Measurements from ENCODE around the gene RCN1.
"Not testable (repeated sequence)": the region's sequence is repeated elsewhere in the genome, so short reads cannot be mapped to it uniquely, and the experiment has no call there.

The RCN1 gene

DNA sequence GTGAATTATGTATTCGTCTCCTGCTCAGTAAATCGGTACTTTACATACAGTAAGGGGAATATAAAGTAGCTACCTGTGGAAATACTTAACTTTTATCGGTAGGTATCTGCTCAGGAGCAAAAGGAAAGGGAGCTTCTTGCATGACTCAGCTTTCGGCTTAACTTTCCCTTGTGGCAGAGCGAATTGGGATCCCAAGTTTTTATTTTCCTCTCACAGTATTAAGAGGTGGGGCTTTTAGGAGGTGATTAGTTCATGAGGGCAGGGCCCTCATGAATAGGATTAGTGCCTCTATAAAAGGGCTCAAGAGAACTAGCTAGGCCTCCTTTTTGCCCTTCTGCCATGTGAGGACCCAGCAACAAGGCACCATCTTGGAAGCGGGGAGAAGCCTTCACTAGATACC is 18.7 kb downstream of the RCN1 start:
- no peak for DNase-seq (ENCODE audit: low read depth in 1 of 2, low spot score in 1 of 2)

DNA sequence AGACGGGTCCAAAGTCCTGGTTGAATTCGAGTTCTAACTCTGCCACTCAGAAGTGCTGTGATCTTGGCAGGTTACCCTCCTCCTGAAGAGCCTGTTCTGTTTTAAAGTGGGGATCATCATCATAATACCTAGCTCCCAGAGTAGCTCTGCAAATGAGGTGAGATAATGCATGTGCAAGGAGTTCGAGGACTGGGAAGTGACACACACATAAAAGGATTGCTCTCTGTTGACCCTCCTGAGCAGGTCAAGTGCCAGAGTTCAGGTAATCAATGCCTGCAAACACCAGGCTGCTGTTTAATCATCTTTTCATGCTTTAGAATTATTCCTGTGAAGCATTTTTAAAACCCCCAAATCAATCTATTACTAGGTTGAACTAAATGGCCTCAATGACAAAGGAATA is 19.9 kb downstream of the RCN1 start:
- DNase-seq (ENCODE audit: low read depth in 1 of 2, low spot score in 1 of 2) = no peak

DNA sequence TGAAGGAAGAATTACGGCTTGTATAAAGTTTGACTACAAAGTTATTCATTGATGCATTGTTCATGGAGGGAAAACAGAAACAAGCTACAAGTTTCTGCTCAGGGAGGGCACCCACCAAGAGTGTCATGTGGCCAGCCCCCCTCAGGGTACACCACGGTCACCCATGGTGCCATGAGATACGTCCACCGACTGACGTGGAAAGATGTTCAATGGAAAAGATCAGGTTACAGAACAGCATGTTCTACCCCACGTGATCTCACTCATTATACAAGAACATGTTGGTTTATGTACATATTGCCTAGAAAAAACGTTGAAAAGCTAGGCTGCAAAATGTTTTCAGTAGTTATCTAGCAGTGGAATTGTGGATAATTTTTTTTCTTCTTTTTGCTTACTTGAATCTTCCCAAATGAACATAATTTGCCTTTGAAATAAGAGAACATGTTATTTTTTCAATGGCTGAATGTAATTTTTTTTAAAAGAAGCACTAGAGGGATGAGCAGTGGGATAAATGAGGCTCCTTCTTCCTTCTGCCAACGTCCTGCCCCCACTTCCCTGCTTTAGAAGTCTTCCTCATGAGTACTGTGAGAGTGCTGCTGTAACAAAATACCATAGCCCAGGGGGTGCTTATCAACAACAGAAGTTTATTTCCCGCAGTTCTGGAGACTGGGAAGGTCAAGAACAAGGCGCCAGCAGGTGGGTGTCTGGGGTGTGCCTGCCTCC is 22.5 kb downstream of the RCN1 start:
- DNase-seq (ENCODE audit: low read depth in 1 of 2, low spot score in 1 of 2) = no peak

DNA sequence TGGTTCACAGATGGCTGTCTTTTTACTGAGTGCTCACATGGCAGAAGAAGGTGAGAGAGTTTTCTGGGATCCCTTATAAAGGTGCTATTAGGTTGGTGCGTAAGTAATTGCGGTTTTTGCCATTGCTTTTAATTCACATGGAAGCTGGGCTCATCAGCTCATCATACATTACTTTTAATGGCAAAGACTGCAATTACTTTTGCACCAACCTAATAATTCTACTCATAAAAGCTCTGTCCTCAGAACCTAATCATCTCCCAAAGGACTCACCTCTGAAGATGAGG is 23.0 kb downstream of the RCN1 start:
- no peak for DNase-seq (ENCODE audit: low read depth in 1 of 2, low spot score in 1 of 2)

DNA sequence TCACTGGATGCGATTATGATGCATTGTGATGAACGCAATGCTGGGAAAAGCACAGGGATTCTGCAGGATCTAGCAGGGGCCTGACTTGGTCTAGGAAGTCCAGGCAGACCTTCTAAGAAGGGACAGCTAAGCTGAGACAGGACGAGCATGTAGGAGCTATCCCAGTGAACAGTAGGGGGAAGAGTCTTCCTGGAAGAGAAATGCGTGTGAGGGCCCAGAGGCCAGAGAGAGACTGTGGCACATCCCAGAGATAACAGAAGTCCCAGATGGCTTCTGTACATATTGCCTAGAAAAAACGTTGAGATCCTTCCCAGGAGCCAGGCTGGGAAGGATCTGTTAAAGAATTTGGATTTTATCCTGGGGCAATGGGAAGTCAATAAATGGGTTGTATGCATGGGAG is 24.6 kb downstream of the RCN1 start:
- no peak for DNase-seq (ENCODE audit: low read depth in 1 of 2, low spot score in 1 of 2)

DNA sequence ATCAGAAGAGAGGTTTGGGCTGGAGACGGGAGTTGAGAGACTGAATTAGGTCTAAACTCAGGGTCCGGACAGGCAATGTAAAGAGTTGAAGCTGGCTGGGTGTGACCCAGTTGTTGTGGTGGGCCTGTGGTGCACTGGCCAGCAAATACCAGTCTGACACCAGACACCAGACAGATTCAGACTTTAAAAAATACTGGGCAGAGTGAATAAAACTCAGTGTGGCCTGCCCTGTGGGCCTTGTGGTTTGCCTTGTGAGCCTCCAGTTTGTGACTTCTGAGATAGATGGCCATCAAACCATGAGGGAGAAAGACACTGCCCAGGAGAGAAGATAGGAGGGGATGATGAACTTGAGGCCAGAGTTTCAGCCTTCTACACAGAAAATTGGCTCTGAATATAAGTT is 25.8 kb downstream of the RCN1 start:
- DNase-seq (ENCODE audit: low read depth in 1 of 2, low spot score in 1 of 2) = no peak

DNA sequence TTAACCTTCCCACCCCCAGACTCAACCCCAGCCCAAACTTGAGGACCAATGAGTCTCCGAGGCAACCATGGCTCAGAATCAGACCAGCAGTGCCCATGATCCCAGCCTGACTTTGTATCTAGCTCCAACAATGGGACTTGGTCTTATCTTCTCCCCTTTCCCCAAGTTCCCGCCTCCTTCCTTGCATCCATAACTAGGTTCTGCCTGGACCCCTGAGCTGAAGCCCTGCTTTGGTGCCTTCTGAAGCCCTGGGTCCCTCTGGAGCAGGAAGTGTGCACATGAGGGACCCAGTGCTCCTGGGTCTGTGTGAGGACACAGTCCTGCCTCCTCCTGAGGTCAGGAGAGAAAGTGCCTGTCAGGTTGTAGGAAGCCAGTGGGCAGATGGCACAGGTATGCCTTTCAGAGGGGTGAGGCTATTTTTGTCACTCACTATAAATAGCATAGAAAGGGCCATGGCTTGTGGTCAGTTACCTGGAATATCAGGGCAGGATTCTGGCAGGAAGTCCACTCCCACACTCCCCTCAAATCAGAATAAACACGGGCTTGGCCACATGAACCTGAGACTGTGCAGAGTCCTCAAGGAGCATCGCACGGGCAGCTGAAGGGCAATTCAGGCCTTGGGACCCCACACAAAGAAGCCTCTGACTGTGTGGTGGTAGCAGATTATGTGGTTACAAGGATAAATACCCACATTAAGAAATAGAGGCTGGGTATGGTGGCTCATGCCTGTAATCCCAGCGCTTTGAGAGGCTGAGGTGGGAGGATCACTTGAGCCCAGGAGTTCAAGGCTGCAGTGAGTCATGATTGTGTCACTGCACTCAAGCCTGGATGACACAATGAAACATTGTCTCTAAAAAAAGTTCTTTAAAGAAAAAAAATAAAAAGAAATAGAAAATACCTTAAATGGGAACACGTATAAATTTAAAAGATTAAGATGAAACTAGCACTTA is 27.4 kb downstream of the RCN1 start:
- DNase-seq (ENCODE audit: low read depth in 1 of 2, low spot score in 1 of 2) = no peak

DNA sequence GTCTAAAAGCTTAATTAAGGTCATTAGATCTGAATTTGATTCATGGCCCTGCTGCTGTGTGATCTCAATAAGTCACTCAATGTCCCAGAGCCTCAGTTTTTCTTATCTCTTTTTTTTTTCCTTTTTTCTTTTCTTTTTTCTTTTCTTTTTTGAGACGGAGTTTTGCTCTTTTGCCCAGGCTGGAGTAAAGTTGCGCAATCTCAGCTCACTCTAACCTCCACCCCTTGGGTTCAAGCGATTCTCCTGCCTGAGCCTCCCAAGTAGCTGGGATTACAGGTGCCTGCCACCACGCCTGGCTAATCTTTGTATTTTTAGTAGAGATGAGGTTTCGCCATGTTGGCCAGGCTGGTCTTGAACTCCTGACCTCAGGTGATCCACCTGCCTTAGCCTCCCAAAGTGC is 28.3 kb downstream of the RCN1 start:
- DNase-seq (ENCODE audit: low read depth in 1 of 2, low spot score in 1 of 2) = not testable (repeated sequence)

DNA sequence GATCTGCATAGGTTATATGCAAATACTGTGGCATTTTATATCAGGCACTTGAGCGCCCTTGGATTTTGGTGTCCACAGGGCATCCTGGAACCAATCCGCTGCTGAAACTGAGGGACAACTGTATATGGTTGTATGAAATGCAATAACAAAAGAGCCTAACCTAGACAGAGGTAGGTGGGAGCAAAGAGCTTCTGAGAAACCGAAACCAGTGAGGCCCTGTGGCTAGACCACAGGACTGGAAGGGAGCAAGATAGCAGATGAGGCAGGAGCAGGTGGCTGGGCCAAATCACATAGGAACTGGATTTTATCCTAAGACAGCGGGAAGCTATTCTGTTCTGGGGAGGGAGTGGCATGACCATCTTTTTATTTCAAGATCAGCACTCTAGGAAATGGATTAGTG is 30.1 kb downstream of the RCN1 start:
- no peak for DNase-seq (ENCODE audit: low read depth in 1 of 2, low spot score in 1 of 2)

DNA sequence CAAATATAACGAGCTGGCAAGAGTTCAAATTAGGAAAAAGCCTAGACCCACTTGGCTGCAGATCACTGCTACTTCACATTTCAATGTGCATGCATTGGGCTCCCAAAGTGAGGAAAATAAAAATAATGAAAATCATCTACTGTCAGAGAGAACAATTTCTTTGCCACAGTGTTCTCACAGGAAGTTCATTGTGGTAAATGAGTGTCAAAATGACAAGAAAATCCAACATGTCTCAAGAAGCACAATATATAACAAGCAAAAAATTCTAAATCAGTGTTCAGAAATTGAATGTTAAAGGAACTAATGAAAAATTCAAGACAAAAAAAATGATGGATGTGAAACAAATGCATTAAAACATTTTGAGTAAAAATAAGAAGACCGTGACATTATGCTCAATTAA is 31.3 kb downstream of the RCN1 start:
- no peak for DNase-seq (ENCODE audit: low read depth in 1 of 2, low spot score in 1 of 2)

DNA sequence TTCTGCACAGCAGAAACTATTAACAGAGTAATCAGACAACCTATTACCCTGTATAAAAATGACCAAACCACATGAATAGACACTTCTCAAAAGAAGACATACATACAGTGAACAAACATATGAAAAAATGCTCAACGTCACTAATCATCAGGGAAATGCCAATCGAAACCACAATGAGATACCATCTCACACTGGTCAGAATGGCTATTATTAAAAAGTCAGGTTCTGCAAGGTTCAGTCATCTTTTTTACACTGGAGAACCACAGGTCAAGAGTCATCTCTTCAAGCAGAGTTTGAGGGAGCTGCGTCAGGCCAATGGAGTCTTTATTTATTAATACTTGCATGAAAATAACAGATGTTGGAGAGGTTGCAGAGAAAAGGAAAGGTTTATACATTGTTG is 40.4 kb downstream of the RCN1 start:
- DNase-seq (ENCODE audit: low read depth in 1 of 2, low spot score in 1 of 2) = no peak

DNA sequence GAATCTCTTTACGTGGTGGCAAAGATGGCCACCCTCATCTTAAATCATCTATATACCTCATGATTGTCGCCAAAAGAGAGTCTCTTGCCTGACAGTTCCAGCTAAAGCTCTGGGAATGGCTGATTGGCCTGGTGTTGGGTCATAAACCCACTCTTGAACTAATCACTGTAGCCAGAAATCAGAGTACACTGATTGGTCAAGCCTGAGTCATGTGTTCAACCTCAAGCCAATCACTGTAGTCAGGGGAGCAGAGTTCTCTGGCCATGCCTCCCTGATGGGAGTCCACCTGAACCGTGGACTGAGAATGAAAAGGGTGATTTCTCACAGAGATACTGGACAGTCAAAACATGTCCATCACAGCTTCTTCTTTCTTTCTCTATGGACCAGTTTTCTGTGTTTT is 45.8 kb downstream of the RCN1 start:
- DNase-seq (ENCODE audit: low read depth in 1 of 2, low spot score in 1 of 2) = no peak

DNA sequence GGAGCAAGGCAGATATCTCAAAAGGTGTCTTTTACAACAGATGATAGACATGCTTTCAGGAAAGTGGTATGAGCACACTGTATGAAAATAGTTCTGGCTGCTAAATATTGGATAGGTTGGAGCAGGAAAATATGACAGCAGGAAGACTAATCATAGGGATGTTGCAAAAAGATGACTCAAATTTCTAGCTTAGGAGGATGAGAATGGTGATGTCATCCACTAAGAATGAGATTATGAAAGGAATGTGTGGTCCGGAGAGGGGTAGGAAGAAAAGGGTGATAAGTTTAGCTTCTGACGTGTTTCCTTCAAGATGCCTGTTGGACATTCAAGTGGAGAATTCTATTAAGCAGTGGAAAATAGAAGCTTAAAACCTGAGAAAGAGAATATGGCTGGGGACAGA is 46.4 kb downstream of the RCN1 start:
- no peak for DNase-seq (ENCODE audit: low read depth in 1 of 2, low spot score in 1 of 2)

DNA sequence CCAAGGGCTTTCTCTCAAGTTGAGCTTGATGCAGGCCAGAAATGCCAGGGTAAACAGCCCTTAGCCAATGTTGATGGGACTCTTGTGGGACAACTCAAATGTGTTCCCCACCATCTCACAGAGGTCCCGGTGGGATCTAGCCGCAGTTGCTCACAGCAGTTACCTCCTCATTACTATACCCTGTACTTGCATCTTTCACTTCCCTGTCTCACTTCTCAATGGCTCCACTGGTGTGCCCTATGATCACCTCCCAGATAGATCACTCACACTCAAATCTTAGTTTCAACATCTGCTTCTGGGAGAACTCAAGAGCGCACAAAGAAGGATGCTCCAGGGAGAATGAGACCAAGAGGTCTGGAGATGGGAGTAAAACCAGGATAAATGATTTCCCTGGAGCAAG is 47.0 kb downstream of the RCN1 start:
- DNase-seq (ENCODE audit: low read depth in 1 of 2, low spot score in 1 of 2) = no peak

DNA sequence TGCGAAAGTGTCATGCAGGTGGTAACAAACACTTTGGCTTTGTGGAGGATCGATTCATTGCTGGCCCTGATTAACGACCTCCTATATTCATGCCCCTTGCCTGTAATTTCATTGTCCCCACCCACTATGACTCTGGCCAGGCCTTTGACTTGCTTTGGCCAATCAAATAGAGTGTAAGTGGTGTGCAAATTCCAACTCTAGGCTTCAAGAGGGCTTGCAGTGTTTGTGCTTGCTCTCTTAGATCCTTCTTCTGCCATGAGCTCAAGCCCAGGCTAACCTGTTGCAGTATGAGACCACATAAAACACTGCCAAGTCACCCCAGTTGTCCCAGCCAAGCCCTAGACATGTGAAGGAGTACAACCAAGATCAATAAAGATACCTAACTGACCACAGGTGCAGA is 48.0 kb downstream of the RCN1 start:
- DNase-seq (ENCODE audit: low read depth in 1 of 2, low spot score in 1 of 2) = no peak

DNA sequence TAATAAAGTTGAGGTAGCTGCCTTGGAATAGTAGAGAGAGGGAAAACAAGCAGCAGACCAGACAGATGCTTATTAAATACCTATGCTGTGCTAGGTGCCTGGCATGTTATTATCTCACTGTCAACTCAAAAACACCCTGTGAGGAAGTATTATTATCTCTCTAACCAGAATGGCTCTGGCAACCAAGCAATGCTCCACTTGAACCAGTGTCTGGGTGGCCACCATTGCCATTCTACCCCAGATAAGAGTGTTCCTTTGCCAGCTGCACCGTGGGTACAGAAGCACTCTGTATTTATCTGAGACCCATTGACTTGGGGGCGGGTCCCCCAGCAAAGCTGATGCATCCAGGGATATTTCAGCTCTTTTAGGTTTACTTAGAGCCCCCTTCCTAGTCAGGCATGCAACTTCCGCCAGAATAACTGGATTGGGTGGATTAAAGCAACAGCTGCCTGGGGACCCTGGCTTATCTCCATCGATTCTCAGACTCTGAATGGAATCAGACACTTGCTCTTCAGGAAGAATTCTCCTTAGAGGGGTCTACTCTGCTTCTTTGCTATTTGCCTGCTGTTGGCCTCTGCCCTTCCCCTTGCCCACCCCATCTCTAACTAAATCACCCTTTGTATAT is 49.1 kb downstream of the RCN1 start:
- no peak for DNase-seq (ENCODE audit: low read depth in 1 of 2, low spot score in 1 of 2)

DNA sequence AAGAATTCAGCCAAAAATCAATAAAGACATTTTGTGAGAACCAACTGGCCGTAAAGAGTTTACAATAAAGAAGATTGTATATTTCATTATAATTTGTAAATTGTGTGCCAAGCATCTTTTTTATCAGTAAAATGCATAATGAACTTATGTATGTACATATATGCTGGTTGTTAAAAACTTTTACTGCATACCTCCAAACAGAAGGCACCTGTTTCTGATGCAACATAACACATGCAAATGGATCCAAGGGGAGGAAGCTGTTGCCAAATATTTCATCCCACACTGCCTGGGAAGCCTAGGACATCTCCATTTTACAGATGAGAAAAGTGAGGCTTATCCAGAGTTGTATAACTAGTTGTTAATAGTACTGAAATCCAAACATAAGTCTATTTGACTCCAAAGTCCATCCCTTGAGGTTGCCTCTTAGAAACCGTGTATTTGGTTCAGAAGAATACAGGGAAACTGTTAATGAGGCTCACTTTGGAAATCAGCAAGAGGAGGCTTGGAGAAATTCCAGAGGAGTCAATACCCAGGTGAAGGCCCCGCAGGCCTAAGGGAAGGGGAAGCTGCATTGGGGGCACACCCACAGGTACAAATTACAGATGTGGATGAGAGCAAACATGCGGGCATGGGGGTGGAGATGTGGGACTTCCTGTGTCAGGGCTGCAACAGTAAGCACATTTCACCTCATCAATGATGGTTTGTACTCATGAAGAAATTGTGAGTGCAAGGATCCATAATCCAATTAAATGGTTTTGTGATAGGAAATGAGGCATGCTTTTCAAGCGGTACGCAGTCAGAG is 51.1 kb downstream of the RCN1 start:
- no peak for DNase-seq (ENCODE audit: low read depth in 1 of 2, low spot score in 1 of 2)

DNA sequence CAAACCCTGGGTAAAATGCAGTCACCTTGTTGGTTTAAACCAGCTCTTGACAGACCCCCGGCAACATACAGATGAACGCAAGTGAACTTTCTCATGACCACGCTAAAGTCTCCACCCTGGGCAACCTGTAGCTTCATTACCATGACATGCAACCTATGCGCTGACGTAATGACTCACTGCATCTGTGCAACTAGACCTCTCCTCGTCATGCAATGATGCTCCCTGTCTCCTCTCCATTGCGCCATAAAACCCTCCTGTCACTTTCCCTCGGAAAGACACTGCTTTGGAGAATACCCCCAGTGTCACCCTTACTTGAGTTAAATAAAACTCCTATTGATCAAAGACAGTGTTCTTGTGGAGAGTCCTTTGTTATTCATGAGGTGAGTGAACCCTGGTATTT is 52.5 kb downstream of the RCN1 start:
- DNase-seq (ENCODE audit: low read depth in 1 of 2, low spot score in 1 of 2) = no peak

DNA sequence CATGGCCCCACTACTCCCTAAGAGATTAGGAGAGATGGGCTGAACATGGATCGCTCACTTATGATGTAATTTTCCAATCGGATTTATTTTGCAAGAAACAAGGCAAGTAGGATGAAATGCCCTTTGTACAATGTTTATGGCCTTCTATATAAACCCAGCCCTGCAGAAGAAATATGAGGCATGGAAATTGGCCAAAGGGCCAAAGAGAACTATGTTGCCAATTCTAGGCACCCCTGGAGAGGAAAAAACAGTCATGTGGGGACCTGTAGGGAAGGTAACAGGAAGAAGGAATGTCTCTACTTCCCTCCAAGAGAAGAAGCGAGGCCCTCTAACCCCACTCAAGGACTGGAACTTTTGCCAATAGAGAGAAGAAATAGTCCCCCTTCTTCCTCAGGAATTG is 54.4 kb downstream of the RCN1 start:
- no peak for DNase-seq (ENCODE audit: low read depth in 1 of 2, low spot score in 1 of 2)

DNA sequence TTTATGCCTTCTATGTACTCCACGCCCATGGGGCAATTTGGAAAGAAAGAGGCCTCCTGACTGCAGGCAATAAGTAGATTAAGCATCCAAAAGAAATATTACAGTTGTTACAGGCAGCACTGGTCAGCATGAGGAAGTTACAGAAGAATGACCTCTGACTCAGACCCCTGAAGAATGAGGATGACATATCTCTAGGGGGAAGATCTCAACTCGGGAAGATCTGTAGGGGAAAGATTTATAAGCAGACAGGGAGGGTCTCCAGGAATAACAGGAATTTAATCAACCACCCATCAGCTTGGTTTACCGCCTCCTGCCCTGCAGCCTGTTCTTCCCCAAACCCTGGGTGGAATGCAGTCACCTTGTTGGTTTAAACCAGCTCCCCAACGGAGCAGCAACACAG is 58.0 kb downstream of the RCN1 start:
- DNase-seq (ENCODE audit: low read depth in 1 of 2, low spot score in 1 of 2) = no peak

DNA sequence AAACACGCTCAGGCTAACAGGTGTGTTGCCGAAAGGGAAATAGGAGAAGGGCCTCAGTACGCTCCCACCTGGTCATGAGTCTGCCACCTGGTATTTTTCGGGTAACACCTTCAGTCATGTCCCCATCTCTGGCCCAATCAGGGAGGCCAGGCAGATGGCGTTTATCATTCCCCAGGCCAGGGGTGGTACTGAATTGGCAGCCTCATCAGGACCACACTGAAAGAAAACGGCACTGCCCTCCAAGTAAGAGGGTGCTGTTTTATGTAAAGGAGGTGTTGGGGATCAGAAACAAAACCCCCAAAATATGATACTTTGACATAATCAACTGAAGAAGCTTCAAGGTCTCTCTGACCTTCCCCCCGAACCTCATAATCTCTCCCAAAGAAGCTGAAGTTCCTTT is 58.9 kb downstream of the RCN1 start:
- no peak for DNase-seq (ENCODE audit: low read depth in 1 of 2, low spot score in 1 of 2)

DNA sequence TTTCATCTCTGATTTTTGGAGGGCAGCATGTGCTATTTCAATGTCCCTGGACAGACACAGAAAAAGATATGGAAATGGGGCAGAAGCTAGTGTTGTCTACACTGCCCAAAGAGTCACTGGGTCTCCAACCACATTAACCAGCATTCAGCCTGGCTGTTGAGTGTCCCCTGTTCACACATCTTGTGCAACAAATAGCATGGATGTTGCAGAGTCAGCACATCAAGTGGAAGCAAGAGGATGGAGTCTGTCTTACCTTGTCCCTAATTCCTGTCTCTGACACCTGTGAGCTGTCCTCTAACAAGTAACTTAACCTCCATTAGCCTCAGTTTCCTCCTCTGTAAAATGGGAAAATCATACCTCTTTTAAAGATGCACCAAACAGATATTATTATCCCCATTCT is 60.2 kb downstream of the RCN1 start:
- DNase-seq (ENCODE audit: low read depth in 1 of 2, low spot score in 1 of 2) = no peak
